22Rv1 (cell line): ENCODE results near the gene LPAR2.

ENCODE experiments used
- ZFX ChIP-seq: fragments of 450-650 bp; IDR thresholded peaks from 2 replicates; pipeline ENCODE4 v1.6.1; 2017; ENCODE audit warnings: antibody characterized with exemption, borderline replicate concordance
- TF ChIP-seq, protein P1 (sequence below): fragments of 450-650 bp; IDR thresholded peaks from 2 replicates; pipeline ENCODE4 v1.5.1; 2017; ENCODE audit warnings: mild to moderate bottlenecking

DNA sequence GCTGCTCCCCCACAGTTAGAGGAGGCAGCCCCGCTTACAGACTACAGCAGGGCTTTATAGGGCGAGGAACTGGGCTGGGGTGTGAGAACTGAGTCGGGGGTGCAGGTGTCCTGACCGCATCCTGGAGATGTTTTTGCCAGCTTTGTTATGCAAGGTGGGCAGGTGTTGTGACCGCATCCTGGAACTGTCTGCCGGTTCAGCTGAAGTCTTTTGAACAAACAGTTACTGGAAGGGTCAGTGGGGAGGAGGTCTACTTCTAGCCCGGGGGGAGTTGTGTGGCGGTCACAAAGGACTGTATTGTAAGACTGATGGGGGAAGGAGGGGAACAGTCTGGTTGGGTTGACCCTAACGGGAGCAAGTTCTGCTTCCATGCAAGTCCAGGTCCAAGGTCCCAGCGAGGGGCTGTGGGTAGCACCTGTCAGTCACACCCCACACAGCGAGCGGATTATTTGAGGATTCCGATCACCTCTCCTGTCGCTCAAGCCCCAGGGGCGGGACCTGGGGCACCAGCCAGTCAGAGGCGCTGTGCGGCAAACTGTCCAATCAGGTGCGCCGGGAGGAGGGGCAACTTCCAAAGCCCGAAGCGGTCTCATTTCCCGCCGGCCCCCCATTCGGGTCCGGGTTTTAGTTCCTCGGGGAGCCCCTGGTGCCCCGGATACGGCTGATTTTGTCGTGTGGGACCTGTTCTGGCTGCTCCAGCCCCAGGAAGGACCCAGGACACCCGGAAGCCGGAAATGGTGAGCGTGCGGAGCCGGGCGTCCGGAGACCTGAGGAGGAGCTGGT, 40.4 kb upstream of the LPAR2 start, which contains the start of gene ZNF101:
- TF ChIP-seq, protein P1, sequence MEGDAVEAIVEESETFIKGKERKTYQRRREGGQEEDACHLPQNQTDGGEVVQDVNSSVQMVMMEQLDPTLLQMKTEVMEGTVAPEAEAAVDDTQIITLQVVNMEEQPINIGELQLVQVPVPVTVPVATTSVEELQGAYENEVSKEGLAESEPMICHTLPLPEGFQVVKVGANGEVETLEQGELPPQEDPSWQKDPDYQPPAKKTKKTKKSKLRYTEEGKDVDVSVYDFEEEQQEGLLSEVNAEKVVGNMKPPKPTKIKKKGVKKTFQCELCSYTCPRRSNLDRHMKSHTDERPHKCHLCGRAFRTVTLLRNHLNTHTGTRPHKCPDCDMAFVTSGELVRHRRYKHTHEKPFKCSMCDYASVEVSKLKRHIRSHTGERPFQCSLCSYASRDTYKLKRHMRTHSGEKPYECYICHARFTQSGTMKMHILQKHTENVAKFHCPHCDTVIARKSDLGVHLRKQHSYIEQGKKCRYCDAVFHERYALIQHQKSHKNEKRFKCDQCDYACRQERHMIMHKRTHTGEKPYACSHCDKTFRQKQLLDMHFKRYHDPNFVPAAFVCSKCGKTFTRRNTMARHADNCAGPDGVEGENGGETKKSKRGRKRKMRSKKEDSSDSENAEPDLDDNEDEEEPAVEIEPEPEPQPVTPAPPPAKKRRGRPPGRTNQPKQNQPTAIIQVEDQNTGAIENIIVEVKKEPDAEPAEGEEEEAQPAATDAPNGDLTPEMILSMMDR = no peak
- TF ChIP-seq ZFX = no peak
